Activated T-cell treated with anti-CD3 and anti-CD28 coated beads, Interleukin-2, amount 50 U/mL, for 48 hours (primary cell): ENCODE measurements around the gene GJB5.
"Not testable (repeated sequence)": the region's sequence is repeated elsewhere in the genome, so short reads cannot be mapped to it uniquely, and the experiment has no call there.

ENCODE experiments used
- DNase-seq, 2 experiments: peaks; one replicate each; pipeline ENCODE4 v3.0.0-alpha.2; 2020

Gene GJB5

DNA sequence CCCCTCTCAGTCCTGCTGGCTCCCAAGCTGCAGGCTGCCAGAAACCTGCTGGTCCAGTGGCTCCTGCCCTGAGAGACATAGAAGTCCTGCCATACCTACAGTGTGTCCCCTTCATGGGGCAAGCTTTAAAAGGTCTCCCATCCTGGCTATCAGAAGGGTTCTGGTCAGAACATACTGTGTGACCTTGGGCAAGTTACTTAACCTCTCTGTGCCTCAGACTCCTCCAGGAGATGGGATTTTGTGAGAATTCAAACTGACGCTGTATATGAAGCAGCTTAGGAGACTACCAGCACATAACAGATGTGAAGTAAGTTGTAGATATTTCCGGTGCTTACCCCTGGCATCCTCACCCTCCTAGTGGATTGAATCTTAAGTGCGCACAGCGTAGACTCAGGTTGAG, 8.7 kb upstream of the GJB5 start:
- DNase-seq, result no peak

DNA sequence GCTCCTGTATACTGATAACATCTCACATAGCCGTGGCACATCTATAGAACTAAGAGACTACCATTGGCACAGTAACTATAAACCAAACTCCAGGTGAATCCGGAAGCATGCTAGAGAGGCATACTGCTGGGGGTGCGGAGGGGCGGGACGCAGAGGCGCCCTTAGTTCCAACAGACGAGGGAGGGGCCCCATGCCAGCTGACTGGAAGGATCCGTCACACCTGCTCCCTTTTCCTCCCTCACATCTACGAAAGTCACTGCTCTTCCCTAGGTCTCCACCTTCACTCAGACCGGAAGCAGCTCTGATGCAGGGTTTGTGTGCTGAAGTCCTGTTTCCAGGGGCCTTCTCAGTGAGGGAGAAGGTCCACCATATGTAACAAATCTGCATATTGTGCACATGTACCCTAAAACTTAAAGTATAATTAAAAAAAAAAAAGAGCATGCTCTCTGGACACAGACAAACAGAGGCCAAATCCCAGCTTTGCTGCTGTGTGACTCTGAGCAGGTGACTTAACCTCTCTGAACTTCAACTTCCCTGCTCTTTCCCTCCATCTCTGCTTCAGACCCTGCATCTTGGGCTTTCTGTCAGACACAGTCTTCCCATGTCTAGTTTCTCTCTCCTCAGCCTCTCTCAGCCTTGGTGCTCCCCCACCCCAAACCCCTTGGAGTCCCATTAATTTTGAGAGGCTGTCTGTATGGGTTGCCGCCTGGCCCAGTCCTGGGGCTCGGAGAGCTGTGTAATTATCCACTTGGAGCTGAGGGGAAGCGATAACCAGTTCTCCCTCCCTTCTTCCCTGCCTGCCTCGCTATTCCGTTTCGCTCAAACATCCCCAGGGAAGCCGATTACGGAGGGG, 7.8 kb upstream of the GJB5 start:
- DNase-seq, result no peak

DNA sequence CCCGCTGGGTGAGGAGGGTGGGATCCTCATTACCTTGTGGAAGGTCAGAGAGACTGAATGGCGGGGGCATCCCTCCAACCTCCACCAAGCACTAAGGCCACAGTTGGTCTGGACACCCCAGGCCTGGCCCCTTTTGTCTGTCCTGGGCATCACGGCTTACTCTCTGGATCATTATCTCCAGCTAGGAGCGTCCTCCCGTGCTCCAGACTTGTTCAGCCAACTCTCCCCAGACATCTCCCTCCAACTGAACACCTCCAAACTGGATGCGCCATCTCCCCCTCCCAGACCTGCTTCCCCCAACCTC, 7.3 kb upstream of the GJB5 start:
- DNase-seq, result no peak

DNA sequence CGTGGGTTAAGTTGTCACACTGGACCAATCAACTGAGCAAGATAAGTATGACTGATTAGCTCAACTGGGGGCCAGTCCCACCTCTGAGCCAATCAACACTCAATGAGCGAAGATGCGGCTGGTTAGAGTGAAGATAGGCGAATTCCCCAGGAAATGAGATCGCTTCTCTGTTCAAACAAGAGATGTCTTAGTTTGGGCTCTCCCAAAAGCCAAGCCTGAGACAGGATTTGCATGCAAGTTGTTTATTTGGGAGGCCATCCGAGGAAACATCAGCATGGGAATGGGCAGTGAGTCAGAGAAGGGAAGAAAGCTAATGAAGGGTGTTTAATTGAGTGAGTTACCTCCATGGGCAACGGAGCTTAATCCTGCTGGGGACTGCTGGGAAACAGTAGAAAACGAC, 4.9 kb upstream of the GJB5 start:
- no peak for DNase-seq

DNA sequence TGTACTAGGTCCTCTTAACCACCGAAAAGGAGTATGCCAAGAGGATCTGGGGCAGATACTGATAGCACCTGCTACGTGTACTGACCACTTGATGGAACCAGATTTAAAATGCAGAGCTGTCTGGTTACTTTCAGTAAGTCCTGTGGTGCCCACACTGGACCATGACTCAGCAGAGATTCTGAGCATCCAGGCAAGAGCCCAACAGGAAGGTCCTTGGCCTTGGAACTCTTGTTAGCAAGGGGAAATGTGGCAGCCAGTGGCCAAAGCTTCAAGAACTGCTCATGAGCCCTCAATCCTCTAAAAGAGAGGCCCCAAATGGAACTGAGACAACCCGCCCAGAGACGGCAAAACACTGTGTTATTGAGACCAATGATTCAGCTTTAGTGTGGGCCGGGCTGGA, 4.2 kb upstream of the GJB5 start:
- DNase-seq, result no peak

DNA sequence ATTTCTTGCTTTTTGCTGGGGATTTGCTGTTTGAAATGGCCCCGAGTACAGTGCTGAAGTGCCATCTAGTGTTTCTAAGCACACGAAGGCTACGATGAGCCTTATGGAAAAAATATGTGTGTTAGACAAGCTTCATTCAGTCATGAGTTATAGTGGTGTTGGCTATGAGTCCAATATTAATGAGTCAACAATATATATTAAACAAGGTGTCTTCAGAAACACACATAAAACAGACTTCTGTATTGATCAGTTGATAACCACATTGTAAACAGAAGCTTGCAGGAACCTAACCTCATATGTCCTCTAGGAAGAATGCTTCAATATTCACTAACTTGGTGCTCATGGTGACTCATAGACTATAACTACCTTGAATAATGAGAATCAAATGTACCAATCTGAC, 1.7 kb upstream of the GJB5 start:
- DNase-seq, result no peak

DNA sequence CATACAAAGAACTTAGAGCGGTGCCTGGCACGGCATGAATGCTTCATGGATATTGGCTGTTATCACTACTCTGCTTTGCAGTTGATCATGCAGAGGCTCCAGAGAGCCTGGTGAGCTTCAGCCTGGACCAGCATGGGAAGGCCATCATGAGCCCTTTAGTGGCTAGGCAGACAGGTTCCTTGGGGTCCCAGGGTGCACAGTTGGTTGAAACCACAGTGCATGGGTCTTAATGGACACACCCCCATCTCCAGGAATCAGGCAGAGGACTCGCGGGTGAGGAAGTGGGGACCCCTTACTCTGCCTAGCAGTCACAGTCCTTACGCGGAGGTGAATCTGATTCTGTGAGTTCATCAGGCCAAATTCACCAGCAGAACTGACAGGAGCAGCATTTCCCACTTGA, 1.1 kb downstream of the GJB5 start:
- no peak for DNase-seq

DNA sequence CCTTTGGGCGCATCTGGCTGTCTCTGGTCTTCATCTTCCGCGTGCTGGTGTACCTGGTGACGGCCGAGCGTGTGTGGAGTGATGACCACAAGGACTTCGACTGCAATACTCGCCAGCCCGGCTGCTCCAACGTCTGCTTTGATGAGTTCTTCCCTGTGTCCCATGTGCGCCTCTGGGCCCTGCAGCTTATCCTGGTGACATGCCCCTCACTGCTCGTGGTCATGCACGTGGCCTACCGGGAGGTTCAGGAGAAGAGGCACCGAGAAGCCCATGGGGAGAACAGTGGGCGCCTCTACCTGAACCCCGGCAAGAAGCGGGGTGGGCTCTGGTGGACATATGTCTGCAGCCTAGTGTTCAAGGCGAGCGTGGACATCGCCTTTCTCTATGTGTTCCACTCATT, 2.5 kb downstream of the GJB5 start:
- DNase-seq, result no peak

DNA sequence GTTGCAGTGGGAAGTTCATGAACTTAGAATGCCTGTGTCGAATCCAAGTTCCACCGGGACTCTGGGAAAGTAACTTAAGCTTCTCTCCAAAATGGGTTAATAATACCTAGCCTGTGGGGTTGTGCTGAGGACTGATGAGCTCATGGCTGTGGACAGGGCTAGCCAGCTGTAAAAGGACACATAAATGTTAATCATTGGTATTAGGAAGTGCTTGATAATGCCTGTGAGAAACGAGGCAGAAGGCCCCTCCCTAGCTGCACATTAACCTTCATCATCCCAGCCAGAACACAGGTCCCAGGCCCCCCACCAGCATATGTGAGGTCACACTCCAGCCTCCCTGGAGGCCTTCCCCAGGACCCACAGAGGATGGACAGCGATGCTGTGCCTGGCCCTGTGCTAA, 3.9 kb downstream of the GJB5 start:
- no peak for DNase-seq

DNA sequence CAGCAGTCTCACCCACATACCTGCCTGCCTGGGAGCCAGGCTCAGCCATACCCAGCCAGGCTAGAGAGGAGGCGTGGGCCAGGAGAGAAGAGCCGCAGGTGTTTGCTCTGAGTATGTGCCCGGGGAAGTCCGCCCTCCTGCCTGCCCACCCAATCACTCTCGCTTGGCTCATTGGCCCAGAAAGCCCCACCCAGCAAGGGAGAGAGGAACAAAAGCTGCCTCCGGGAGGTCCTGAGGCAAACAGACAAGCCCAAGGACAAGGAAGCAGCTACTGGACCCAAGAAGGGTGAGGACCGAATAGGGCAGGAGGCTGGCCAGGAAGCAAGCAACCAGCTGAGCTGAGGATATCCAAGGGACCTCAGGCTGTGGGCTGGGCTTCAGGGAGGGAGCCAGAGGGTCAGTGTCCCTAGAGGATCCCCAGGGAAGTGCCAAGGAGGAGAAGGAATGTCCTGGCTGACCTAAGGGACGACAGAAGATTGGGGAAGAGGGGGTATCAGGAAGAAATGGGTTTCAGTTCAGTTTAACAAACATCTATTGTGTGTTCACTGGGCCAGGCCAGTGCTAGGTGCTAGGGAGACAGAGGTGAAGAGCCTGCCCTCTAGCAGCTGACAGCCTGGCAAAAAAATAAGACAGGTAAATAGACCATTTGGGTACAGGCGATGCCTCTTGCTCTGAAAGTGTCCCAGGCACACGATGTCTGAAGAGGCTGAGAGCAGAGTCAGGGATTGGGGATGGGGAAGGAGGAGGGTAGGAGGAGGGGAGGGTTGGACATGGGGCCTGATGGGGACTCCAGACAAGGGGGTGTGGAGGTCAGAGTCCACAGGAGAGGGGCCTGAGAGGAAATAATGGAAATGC, 4.9 kb downstream of the GJB5 start, which contains the start of gene GJB4:
Gene GJB4, plus strand, starts transcription at position 238 of the 855 bp plus-strand sequence. CDS start 1,515 bp downstream, outside the sequence.
- DNase-seq, result no peak

DNA sequence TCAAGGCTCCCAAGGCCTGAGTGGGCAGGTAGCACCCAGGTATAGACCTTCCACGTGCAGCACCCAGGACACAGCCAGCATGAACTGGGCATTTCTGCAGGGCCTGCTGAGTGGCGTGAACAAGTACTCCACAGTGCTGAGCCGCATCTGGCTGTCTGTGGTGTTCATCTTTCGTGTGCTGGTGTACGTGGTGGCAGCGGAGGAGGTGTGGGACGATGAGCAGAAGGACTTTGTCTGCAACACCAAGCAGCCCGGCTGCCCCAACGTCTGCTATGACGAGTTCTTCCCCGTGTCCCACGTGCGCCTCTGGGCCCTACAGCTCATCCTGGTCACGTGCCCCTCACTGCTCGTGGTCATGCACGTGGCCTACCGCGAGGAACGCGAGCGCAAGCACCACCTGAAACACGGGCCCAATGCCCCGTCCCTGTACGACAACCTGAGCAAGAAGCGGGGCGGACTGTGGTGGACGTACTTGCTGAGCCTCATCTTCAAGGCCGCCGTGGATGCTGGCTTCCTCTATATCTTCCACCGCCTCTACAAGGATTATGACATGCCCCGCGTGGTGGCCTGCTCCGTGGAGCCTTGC, 6.4 kb downstream of the GJB5 start:
- no peak for DNase-seq

DNA sequence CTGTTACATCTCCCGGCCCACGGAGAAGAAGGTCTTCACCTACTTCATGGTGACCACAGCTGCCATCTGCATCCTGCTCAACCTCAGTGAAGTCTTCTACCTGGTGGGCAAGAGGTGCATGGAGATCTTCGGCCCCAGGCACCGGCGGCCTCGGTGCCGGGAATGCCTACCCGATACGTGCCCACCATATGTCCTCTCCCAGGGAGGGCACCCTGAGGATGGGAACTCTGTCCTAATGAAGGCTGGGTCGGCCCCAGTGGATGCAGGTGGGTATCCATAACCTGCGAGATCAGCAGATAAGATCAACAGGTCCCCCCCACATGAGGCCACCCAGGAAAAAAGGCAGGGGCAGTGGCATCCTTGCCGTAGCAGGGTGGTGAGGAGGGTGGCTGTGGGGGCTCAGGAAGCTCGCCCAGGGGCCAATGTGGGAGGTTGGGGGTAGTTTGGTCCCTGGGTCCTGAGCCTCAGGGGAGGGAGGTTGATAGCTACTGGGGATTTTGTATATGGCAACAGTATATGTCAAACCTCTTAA, 7.0 kb downstream of the GJB5 start:
- no peak for DNase-seq

DNA sequence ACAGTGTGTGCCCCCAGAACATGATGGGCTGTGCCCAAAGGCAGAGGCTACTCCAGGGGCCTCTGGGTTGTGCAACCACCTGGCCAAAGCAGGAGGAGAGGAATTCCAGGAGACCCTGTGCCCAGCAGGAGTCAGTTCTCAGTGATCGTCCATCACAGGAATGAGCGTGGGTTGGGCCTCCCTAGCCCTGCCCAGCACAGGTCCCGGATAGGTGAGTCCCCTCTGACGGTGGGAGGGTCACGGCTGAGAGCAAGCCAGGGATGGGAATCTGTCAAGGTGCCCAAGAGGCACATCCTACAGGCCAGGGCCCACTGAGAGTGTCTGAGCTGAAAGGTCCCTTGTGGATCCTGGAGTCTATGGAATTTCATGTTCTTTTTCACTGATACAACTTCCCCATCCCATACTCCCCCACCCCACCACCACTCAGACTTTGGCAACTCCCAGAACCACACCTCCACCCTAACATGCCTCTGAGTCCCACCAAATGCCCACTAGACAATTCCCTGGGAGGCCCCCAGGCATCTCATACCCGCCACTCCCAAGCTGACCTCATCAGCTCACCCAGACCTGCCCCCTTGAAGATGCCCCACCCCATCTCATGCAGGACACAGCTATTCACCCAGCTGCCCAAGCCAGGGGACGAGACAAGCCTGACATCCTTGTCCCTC, 7.8 kb downstream of the GJB5 start:
- DNase-seq, result no peak

DNA sequence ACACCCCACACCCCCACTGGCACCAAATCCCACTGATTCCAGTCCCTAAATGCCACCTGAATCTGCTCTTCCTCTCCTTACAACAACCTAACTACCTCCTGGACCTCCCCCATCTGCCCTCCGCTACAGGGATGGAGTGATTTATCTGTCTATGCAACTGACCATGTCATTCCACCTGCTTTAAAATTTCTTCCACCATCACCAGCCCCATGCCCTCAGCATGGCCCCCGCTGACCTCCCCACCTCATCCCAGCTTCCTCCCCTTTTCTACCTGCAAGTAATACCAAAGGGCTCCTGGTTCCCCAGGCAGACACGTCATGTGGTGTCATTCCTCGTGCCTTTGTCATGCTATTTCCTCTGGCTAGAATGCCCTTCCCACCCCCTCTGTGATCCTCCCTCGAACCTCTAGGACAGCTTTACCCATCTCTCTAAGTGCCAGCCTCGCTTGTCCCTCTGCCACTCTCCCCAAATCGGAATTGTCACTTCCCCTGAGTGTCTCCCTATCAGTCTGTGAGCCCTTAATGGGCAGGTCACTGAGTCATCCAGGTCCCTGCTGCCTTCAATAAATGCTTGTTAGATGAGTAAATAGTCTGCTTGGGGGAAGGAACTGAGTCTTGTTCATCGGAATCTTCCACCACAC, 8.4 kb downstream of the GJB5 start:
- DNase-seq, result no peak

DNA sequence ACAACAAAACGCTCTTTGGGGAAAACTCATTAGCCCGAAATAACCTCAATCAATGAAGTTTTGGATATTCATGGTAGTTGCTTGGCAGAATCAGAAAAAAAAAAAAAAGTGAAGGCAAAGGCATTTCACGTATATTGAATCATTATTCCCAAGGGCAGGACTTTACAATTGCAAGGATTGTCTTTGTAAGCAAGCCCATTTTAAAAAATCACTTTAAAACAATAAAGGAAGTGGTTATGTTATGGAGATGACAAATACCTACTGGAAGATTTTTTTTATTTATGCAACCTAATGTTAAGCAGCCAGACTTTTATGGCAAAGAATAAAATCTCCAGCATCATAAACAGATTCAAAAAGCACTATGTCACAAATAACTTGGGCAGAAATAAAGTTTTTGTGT, 14.0 kb downstream of the GJB5 start:
- DNase-seq, result no peak

DNA sequence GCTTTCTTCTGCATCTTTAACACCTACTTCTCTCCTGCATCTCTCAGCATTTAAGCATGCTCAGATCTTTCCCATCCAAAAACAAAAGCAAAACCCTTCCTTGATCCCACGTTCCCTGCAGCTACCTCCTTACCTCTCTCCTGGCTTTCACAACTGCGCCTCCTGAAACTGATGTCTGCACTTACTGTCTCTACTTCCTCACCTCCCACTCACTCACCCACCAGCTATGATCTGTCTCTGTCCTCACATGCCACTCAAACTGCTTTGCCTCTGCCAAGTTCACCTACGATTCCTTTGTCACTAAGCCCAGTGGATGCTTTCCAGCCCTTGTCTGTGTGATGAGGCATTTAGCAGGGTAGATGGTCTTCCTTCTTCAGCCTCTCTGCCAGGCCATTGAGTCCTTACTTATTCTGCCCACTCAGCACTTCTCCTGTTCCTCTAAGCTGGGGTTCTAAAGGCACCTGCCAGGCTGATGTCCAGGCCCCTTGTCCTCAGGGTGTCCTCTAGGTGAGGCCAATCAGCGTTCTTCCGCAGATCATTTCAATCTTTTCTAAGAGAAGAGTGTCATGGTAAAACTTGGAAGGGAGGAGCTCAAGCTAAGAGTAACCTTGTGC, 16.2 kb downstream of the GJB5 start:
- DNase-seq, result no peak

DNA sequence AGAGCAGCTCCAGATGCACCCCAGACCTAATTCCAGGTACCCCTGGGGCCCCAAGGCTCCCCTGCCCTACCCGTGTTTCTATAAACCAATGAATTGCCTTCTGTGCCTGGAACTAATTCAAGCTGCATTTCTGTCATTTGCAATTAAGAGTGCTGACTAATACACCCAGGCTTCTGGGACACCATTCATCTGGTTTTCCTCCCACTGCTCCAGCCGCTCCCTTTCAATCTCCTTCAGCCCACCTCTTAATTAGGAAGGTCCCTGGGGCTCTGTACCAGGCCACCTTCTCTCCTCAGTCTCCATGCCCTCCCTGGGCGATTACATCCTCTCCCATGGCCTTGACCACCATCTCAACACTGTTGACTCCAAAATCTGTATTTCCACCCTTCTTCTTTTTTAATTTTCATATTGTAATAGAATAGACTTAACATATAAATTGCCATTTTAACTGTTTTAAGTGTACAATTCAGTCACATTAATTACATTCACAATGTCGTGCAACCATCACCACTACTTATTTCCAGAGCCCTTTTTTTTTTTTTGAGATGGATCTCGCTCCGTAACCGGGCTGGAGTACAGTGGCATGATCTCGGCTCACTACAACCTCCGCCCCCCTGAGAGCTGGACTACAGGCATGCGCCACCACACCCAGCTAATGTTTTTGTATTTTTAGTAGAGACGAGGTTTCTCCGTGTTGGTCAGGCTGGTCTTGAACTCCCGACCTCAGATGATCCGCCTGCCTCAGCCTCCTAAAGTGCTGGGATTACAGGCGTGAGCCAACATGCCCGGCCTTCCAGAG, 16.9 kb downstream of the GJB5 start:
- DNase-seq, result no peak

DNA sequence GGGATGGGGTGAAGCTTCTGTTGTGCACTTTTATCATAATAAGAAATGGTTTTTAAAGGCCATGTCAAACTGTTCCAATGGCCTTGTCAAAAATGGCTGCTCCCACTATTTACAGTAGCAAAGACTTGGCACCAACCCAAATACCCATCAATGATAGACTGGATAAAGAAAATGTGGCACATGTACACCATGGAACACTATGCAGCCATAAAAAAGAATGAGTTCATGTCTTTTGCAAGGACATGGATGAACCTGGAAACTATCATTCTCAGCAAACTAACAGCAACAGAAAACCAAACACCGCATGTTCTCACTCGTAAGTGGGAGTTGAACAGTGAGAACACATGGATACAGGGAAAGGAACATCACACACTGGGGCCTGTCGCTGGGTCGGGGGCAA, 18.3 kb downstream of the GJB5 start:
- not testable (repeated sequence) for DNase-seq

DNA sequence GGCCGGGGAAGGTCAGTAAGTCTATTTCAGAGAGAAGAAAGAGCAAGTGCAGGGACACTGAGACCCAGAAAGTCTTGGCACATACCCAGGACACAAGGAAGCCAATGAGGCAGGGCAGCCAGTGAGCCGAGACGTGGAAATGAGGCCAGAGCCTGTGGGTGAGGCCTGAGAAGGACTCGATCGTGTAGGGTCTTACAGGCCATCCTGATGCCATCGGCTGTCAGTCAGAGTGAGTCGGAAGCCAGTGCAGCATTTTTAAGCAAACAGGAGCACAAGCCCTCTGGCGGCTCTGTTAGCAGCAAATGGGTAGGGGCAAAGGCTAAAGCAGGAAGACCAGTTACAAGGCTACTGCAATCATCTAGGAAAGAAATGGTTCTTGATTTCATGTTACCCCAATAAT, 20.1 kb downstream of the GJB5 start:
- DNase-seq, result no peak

DNA sequence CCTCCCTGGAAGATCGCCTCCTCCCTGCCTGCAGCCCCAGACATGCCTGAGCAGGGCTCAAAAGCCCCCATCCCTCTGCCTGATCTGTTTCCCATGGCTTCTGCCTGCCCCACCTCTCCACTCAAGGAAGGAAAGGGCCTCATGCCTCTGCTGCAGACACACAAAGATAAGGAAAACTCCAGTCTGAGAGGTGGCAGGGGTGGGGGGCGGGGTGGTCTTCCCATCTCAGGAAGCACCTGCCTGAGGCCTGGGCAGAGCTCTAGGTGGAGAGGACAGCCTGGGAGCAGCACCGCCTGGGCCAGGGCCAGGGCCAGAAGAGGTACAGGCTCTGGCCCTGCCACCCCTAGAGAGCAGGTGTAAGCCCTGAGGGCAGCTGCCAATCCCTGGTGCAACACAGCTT, 22.1 kb downstream of the GJB5 start:
- no peak for DNase-seq
